ENCODE results near the gene FYB2.
A peak's percentile ranks its signal among the peaks of the same experiment; 100 is the strongest.

The FYB2 gene

GRCh38 chr1:56833088-56833487 is 13.9 kb upstream of the FYB2 start:
- no peak for DNase-seq (ENCODE audit: low read depth, low spot score)

- DNase-seq (ENCODE audit: low read depth, low spot score), result peak; percentile 76
These were observed 12.9 kb upstream of the FYB2 start for GRCh38 chr1:56831871-56832693.

GRCh38 chr1:56830052-56830451 is 10.8 kb upstream of the FYB2 start:
- no peak for DNase-seq (ENCODE audit: low read depth, low spot score)

- no peak for DNase-seq (ENCODE audit: low read depth, low spot score)
These were observed 8.5 kb upstream of the FYB2 start for GRCh38 chr1:56827711-56828110.

- no peak for DNase-seq (ENCODE audit: low read depth, low spot score)
These were observed 6.2 kb upstream of the FYB2 start for GRCh38 chr1:56825436-56825835.

GRCh38 chr1:56824938-56825337 is 5.7 kb upstream of the FYB2 start:
- DNase-seq (ENCODE audit: low read depth, low spot score), result no peak

GRCh38 chr1:56824271-56824670 is 5.1 kb upstream of the FYB2 start:
- DNase-seq (ENCODE audit: low read depth, low spot score), result no peak

- DNase-seq (ENCODE audit: low read depth, low spot score), result no peak
These were observed 2.2 kb upstream of the FYB2 start for GRCh38 chr1:56821462-56821797.

GRCh38 chr1:56820755-56821461 is 1.7 kb upstream of the FYB2 start:
- peak; percentile 93 for DNase-seq (ENCODE audit: low read depth, low spot score)

GRCh38 chr1:56817716-56818463 is 1.3 kb downstream of the FYB2 start:
- DNase-seq (ENCODE audit: low read depth, low spot score), result no peak

GRCh38 chr1:56816909-56817308 is 2.3 kb downstream of the FYB2 start:
- no peak for DNase-seq (ENCODE audit: low read depth, low spot score)

- no peak for DNase-seq (ENCODE audit: low read depth, low spot score)
These were observed 2.9 kb downstream of the FYB2 start for GRCh38 chr1:56816264-56816663.

- no peak for DNase-seq (ENCODE audit: low read depth, low spot score)
These were observed 5.0 kb downstream of the FYB2 start for GRCh38 chr1:56814205-56814604.

GRCh38 chr1:56811331-56811730 is 7.9 kb downstream of the FYB2 start:
- DNase-seq (ENCODE audit: low read depth, low spot score), result peak; percentile 95

- DNase-seq (ENCODE audit: low read depth, low spot score), result no peak
These were observed 10.8 kb downstream of the FYB2 start for GRCh38 chr1:56808410-56808809.

GRCh38 chr1:56806804-56807203 is 12.4 kb downstream of the FYB2 start:
- DNase-seq (ENCODE audit: low read depth, low spot score), result no peak

GRCh38 chr1:56803561-56804156 is 15.5 kb downstream of the FYB2 start:
- peak; percentile 64 for DNase-seq (ENCODE audit: low read depth, low spot score)

- no peak for DNase-seq (ENCODE audit: low read depth, low spot score)
These were observed 19.4 kb downstream of the FYB2 start for GRCh38 chr1:56799605-56800400.

- DNase-seq (ENCODE audit: low read depth, low spot score), result no peak
These were observed 21.1 kb downstream of the FYB2 start for GRCh38 chr1:56798053-56798471.

- peak; percentile 23 for DNase-seq (ENCODE audit: low read depth, low spot score)
These were observed 22.0 kb downstream of the FYB2 start for GRCh38 chr1:56797065-56797685.

GRCh38 chr1:56795870-56796269 is 23.3 kb downstream of the FYB2 start:
- DNase-seq (ENCODE audit: low read depth, low spot score), result no peak

All from ELF-1 (cell line).